Keratinocyte (primary cell): ENCODE measurements around the gene PLGRKT. TPM values are rescaled to one million over a fixed set of nuclear protein-coding genes. Genes with fewer than 3 reads are reported as not detected.

Source experiments
- DNase-seq: peaks from one replicate; pipeline ENCODE4 v3.0.0-alpha.2; 2011; ENCODE audit warnings: low read depth, missing footprints, low spot score
- FAIRE-seq: peaks from 2 replicates; lab custom pipeline; 2011; peaks lifted over from hg19 to GRCh38; lab: Jason Lieb, UNC
- H2AFZ ChIP-seq: 2 replicates; pipeline ENCODE4 v1.6.0; 2012; ENCODE audit warnings: low read length, control low read depth, inconsistent platforms; ENCODE audit not compliant: control insufficient read depth
- H3K27ac ChIP-seq: 2 replicates; pipeline ENCODE4 v1.5.1; 2011; ENCODE audit warnings: low read length; ENCODE audit not compliant: control insufficient read depth, insufficient read depth
- H3K27me3 ChIP-seq: 3 replicates; pipeline ENCODE4 v1.6.0; 2011; ENCODE audit warnings: low read length; ENCODE audit not compliant: control insufficient read depth, insufficient read depth; ENCODE audit errors: extremely low read depth
- H3K36me3 ChIP-seq, 2 experiments: 2 replicates in 1 of 2; 3 replicates in 1 of 2; pipeline ENCODE4 v1.5.1; 2011; ENCODE audit warnings: low read length in 2 of 2, mild to moderate bottlenecking in 1 of 2; ENCODE audit not compliant: control insufficient read depth in 2 of 2, insufficient read depth in 2 of 2; ENCODE audit errors: extremely low read depth in 1 of 2
- H3K4me1 ChIP-seq: 3 replicates; pipeline ENCODE4 v1.5.1; 2011; ENCODE audit warnings: low read length; ENCODE audit not compliant: control insufficient read depth, insufficient read depth; ENCODE audit errors: extremely low read depth
- H3K4me2 ChIP-seq: 3 replicates; pipeline ENCODE4 v1.6.0; 2011; ENCODE audit warnings: low read depth, low read length; ENCODE audit not compliant: control insufficient read depth, insufficient read depth; ENCODE audit errors: extremely low read depth
- H3K4me3 ChIP-seq, 3 experiments: fragments of 200-600 bp in 1 of 3; sonication (generic) in 1 of 3; 2 replicates in 2 of 3; 3 replicates in 1 of 3; pipeline ENCODE4 v1.5.1; 2011 to 2016; ENCODE audit warnings: low read length in 3 of 3, mild to moderate bottlenecking in 3 of 3, control low read depth in 2 of 3, inconsistent platforms in 1 of 3, low read depth in 1 of 3, mixed read lengths in 1 of 3, mixed run types in 1 of 3, moderate library complexity in 1 of 3; ENCODE audit not compliant: control insufficient read depth in 2 of 3, insufficient read depth in 2 of 3; ENCODE audit errors: extremely low read depth in 1 of 3
- H3K79me2 ChIP-seq: 2 replicates; pipeline ENCODE4 v1.6.0; 2012; ENCODE audit warnings: low read length; ENCODE audit not compliant: control insufficient read depth, insufficient read depth
- H3K9ac ChIP-seq: 3 replicates; pipeline ENCODE4 v1.6.0; 2011; ENCODE audit warnings: low read length; ENCODE audit not compliant: control insufficient read depth, insufficient read depth; ENCODE audit errors: extremely low read depth
- H3K9me1 ChIP-seq: 3 replicates; pipeline ENCODE4 v1.6.0; 2011; ENCODE audit warnings: low read length; ENCODE audit not compliant: control insufficient read depth, insufficient read depth; ENCODE audit errors: extremely low read depth
- H3K9me3 ChIP-seq: 2 replicates; pipeline ENCODE4 v1.5.1; 2012; ENCODE audit warnings: low read depth, low read length; ENCODE audit not compliant: control insufficient read depth
- H4K20me1 ChIP-seq: 3 replicates; pipeline ENCODE4 v1.6.0; 2011; ENCODE audit warnings: low read length; ENCODE audit not compliant: control insufficient read depth, insufficient read depth; ENCODE audit errors: extremely low read depth
- CTCF ChIP-seq, 3 experiments: IDR thresholded peaks in 1 of 3; conservative IDR thresholded peaks in 1 of 3; optimal IDR thresholded peaks in 1 of 3; 2 replicates in 2 of 3; 3 replicates in 1 of 3; pipeline versions ENCODE3 to v1.5.1; 2011; ENCODE audit warnings: low read length in 3 of 3, mild to moderate bottlenecking in 3 of 3, moderate library complexity in 2 of 3, control low read depth in 1 of 3, inconsistent platforms in 1 of 3; ENCODE audit not compliant: insufficient read depth in 2 of 3; ENCODE audit errors: extremely low read depth in 1 of 3
- EZH2 ChIP-seq: IDR thresholded peaks from one replicate; pipeline ENCODE4 v1.6.1; 2012; ENCODE audit warnings: inconsistent platforms, mild to moderate bottlenecking, low read length, moderate library complexity
- dilution Hi-C: fragments of 300-500 bp; cut with MboI; formaldehyde crosslinking; loops from one replicate; pipeline ENCODE4 v1.7.0; 2020; ENCODE audit warnings: low sequenced_read_pairs; ENCODE audit not compliant: extremely low pct_ligation_motif_present
- polyA plus RNA-seq, 5 experiments: library from polyadenylated mRNA; depleted of rRNA in 3 of 5; stranded (reverse) in 3 of 5; stranded (forward) in 1 of 5; unstranded in 1 of 5; fragments of >200 nt; gene quantifications; 1 replicate in 1 of 5; 2 replicates in 3 of 5; 3 replicates in 1 of 5; pipeline versions ENCODE4 v1.2.1 to v1.2.3, GENCODE V29; 2011 to 2012; ENCODE audit warnings: missing spikeins in 2 of 5, low read depth in 1 of 5, low replicate concordance in 1 of 5

The PLGRKT gene
- polyA plus RNA-seq, 1 donor (not counting 4 experiments of a cell fraction or from before 2014, with no cell fraction given), result 35.2 TPM

GRCh38 chr9:5455181-5455580 is 17.5 kb upstream of the PLGRKT start:
- FAIRE-seq, result peak; percentile 95
- peaks cover 96% of the 10 kb centered on the region for H3K79me2 ChIP-seq

GRCh38 chr9:5453673-5454072 is 15.9 kb upstream of the PLGRKT start:
- Histone ChIP-seq H3K9me3 (no peaks in the 10 kb centered on the region), H3K4me1 (peaks cover 47% of the 10 kb centered on the region)

More at GRCh38 chr9:5455181-5455580, 17.5 kb upstream of the PLGRKT start:
- TF ChIP-seq CTCF (optimal IDR thresholded peaks at IDR 0.05 in 1 of 3, IDR thresholded peaks at IDR 0.05 in 1 of 3, conservative IDR thresholded peaks at IDR 0.05 in 1 of 3; ENCODE audit: extremely low read depth in 1 of 3, insufficient read depth in 2 of 3, low read length in 3 of 3) (no peak), EZH2 (no peak)
- no peak overlapping the region for H2AFZ ChIP-seq
- no peak for DNase-seq
- peak overlapping the region; percentile 99 for H3K4me2 ChIP-seq
- H3K9ac ChIP-seq, result peak overlapping the region; percentile 11
- peak overlapping the region in 1 of 3 experiments; percentile 26 for H3K4me3 ChIP-seq
- no peaks in the 10 kb centered on the region for H4K20me1 ChIP-seq
- no peaks in the 10 kb centered on the region for H3K9me1 ChIP-seq
- H3K36me3 ChIP-seq, result peaks cover 6 to 19% of the 10 kb centered on the region in 2 experiments
- peak overlapping the region; percentile 50 for H3K27ac ChIP-seq
- H3K9me3 ChIP-seq, result no peaks in the 10 kb centered on the region
- dilution Hi-C loops, result no loop called here
- peaks cover 40% of the 10 kb centered on the region for H3K4me1 ChIP-seq
- H3K27me3 ChIP-seq, result no peaks in the 10 kb centered on the region

More at GRCh38 chr9:5453673-5454072, 15.9 kb upstream of the PLGRKT start:
- FAIRE-seq (no peak), DNase-seq (no peak)
- H3K4me2 ChIP-seq, result peak overlapping the region; percentile 99
- no peaks in the 10 kb centered on the region for H3K27me3 ChIP-seq
- peak overlapping the region in 2 of 3 experiments; percentile 56 to 70 for H3K4me3 ChIP-seq
- TF ChIP-seq EZH2 (no peak), CTCF (optimal IDR thresholded peaks at IDR 0.05 in 1 of 3, IDR thresholded peaks at IDR 0.05 in 1 of 3, conservative IDR thresholded peaks at IDR 0.05 in 1 of 3; ENCODE audit: extremely low read depth in 1 of 3, insufficient read depth in 2 of 3, low read length in 3 of 3) (no peak)
- dilution Hi-C loops, result no loop called here
- peaks cover 90% of the 10 kb centered on the region for H3K79me2 ChIP-seq
- H3K36me3 ChIP-seq, result peaks cover 5 to 11% of the 10 kb centered on the region in 2 experiments
- no peak overlapping the region for H2AFZ ChIP-seq
- peak overlapping the region; percentile 13 for H3K9ac ChIP-seq
- no peaks in the 10 kb centered on the region for H3K9me1 ChIP-seq
- no peaks in the 10 kb centered on the region for H4K20me1 ChIP-seq
- peak overlapping the region; percentile 50 for H3K27ac ChIP-seq
